ENCODE measurements around the gene KIR3DL2. TPM values are rescaled to one million over a fixed set of nuclear protein-coding genes. Genes with fewer than 3 reads are reported as not detected.

KIR3DL2 gene
- not detected in 5 replicates for total RNA-seq (2022; extraction: Qiagen RNA extraction; ENCODE audit: low read depth)

GRCh38 chr19:54850061-54850640, at the start of gene KIR3DL2:
Gene KIR3DL2, plus strand, starts transcription at chr19:54850443. Its CDS starts 33 bp downstream, at chr19:54850476.

GRCh38 chr19:54803410-54803809, 46.8 kb upstream of the KIR3DL2 start, which contains the start of gene KIR2DL4:
Gene KIR2DL4, plus strand, starts transcription at chr19:54803610. Its CDS starts 42 bp downstream, at chr19:54803652.

DNA sequence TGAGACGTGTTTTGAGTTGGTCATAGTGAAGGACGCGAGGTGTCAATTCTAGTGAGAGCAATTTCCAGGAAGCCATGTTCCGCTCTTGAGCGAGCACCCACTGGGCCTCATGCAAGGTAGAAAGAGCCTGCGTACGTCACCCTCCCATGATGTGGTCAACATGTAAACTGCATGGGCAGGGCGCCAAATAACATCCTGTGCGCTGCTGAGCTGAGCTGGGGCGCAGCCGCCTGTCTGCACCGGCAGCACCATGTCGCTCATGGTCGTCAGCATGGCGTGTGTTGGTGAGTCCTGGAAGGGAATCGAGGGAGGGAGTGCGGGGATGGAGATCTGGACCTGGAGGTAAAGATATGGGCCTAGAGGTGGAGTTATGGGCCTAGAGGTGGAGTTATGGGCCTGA, 34.0 kb upstream of the KIR3DL2 start, which contains the start of gene KIR3DL1:
Gene KIR3DL1 (plus strand): TSS at position 218 of the 400 bp plus-strand sequence.

GRCh38 chr19:54832496-54832895, 17.7 kb upstream of the KIR3DL2 start, which contains the start of gene KIR2DS4:
Gene KIR2DS4, plus strand, starts transcription at chr19:54832676.

DNA sequence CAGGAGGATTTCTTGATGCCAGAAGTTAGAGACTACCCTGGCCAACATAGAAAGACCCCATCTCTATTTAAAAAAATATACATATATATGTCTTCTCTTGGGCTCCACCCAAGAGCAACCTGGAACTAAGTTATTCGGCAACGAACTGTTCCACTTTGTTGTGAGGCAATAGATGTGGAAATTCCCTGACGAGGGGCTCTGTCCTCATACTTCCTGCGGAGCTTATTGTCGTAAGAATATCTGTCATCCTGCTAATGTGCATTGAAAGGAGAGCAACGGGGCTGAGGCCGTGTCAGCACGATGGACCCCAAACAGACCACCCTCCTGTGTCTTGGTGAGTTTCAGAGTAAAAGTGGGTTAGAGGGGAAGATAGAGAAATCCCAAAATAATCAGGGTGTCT, 23.7 kb downstream of the KIR3DL2 start, which contains the start of gene FCAR:
Gene FCAR (plus strand): TSS at position 246 of the 400 bp plus-strand sequence. CDS start 55 bp downstream, at position 301.

GRCh38 chr19:54905803-54906511, 55.7 kb downstream of the KIR3DL2 start, which contains the start of gene NCR1:
Gene NCR1, plus strand, starts transcription at chr19:54906148. Its CDS starts 40 bp downstream, at chr19:54906188.

Other genes starting within 250 kb of the KIR3DL2 start
- gene LILRB1, start 220.0 kb upstream of the KIR3DL2 start, total RNA-seq (2022; extraction: Qiagen RNA extraction; ENCODE audit: low read depth) = 0.03 to 0.07 TPM in 2 of 5 replicates, not detected in the others
- not detected in 5 replicates for gene LILRB4, start 187.5 kb upstream of the KIR3DL2 start, total RNA-seq (2022; extraction: Qiagen RNA extraction; ENCODE audit: low read depth)
- not detected in 5 replicates for gene KIR3DL3, start 126.0 kb upstream of the KIR3DL2 start, total RNA-seq (2022; extraction: Qiagen RNA extraction; ENCODE audit: low read depth)
- gene KIR2DL3, start 111.9 kb upstream of the KIR3DL2 start, total RNA-seq (2022; extraction: Qiagen RNA extraction; ENCODE audit: low read depth) = not detected in 5 replicates
- gene KIR2DL1, start 80.7 kb upstream of the KIR3DL2 start, total RNA-seq (2022; extraction: Qiagen RNA extraction; ENCODE audit: low read depth) = not detected in 5 replicates
- gene KIR2DL4, start 46.8 kb upstream of the KIR3DL2 start, total RNA-seq (2022; extraction: Qiagen RNA extraction; ENCODE audit: low read depth) = not detected in 5 replicates
- not detected in 5 replicates for gene KIR3DL1, start 34.0 kb upstream of the KIR3DL2 start, total RNA-seq (2022; extraction: Qiagen RNA extraction; ENCODE audit: low read depth)
- not detected in 5 replicates for gene KIR2DS4, start 17.8 kb upstream of the KIR3DL2 start, total RNA-seq (2022; extraction: Qiagen RNA extraction; ENCODE audit: low read depth)
- gene FCAR, start 23.8 kb downstream of the KIR3DL2 start, total RNA-seq (2022; extraction: Qiagen RNA extraction; ENCODE audit: low read depth) = not detected in 5 replicates
- not detected in 5 replicates for gene NCR1, start 55.7 kb downstream of the KIR3DL2 start, total RNA-seq (2022; extraction: Qiagen RNA extraction; ENCODE audit: low read depth)
- gene NLRP7, start 97.1 kb downstream of the KIR3DL2 start, total RNA-seq (2022; extraction: Qiagen RNA extraction; ENCODE audit: low read depth) = 0.06 to 0.38 TPM in 2 of 5 replicates, not detected in the others
- 22.2 to 28.4 TPM (median 27.4 TPM) in 5 replicates for gene NLRP2, start 115.9 kb downstream of the KIR3DL2 start, total RNA-seq (2022; extraction: Qiagen RNA extraction; ENCODE audit: low read depth)
- gene GP6, start 187.8 kb downstream of the KIR3DL2 start, total RNA-seq (2022; extraction: Qiagen RNA extraction; ENCODE audit: low read depth) = 0.07 to 0.15 TPM (median 0.12 TPM) in 4 of 5 replicates, not detected in the other
- gene RDH13, start 212.7 kb downstream of the KIR3DL2 start, total RNA-seq (2022; extraction: Qiagen RNA extraction; ENCODE audit: low read depth) = 16.7 to 21.1 TPM (median 20.7 TPM) in 5 replicates
- 2.8 to 5.9 TPM (median 5.7 TPM) in 5 replicates for gene EPS8L1, start 225.4 kb downstream of the KIR3DL2 start, total RNA-seq (2022; extraction: Qiagen RNA extraction; ENCODE audit: low read depth)